WI38 (cell line): ENCODE results near the gene WNT16.

Experiments
- H3K4me3 ChIP-seq: 2 replicates; pipeline ENCODE4 v1.5.1; 2011; ENCODE audit warnings: low read depth, mild to moderate bottlenecking, control low read depth, low read length
- TF ChIP-seq, protein P1 (sequence below): IDR thresholded peaks from 2 replicates; pipeline ENCODE4 v1.5.1; 2012; ENCODE audit warnings: low read depth, mild to moderate bottlenecking, control low read depth, low read length

WNT16 gene

DNA sequence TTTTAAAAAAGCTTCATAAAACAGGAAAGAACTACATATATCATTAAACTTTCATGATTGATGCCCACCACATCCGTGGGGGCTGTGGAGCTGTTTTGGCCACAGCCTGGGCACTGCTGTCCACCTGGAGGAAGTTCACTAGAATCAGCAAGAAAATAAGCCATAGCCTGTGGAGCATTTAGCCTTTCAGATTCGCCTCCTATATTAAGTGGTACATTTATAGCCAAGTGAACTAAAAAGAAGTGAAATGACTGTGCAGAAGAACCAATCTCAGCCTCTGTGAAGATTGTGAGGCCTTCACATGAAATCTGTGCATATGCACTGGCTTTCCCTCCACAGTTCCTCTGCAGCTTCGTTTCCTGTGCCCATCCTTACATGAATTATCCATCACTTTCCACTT lies 23.5 kb downstream of the WNT16 start:
- TF ChIP-seq, protein P1, sequence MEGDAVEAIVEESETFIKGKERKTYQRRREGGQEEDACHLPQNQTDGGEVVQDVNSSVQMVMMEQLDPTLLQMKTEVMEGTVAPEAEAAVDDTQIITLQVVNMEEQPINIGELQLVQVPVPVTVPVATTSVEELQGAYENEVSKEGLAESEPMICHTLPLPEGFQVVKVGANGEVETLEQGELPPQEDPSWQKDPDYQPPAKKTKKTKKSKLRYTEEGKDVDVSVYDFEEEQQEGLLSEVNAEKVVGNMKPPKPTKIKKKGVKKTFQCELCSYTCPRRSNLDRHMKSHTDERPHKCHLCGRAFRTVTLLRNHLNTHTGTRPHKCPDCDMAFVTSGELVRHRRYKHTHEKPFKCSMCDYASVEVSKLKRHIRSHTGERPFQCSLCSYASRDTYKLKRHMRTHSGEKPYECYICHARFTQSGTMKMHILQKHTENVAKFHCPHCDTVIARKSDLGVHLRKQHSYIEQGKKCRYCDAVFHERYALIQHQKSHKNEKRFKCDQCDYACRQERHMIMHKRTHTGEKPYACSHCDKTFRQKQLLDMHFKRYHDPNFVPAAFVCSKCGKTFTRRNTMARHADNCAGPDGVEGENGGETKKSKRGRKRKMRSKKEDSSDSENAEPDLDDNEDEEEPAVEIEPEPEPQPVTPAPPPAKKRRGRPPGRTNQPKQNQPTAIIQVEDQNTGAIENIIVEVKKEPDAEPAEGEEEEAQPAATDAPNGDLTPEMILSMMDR = no peak
- no peak overlapping the region for H3K4me3 ChIP-seq

DNA sequence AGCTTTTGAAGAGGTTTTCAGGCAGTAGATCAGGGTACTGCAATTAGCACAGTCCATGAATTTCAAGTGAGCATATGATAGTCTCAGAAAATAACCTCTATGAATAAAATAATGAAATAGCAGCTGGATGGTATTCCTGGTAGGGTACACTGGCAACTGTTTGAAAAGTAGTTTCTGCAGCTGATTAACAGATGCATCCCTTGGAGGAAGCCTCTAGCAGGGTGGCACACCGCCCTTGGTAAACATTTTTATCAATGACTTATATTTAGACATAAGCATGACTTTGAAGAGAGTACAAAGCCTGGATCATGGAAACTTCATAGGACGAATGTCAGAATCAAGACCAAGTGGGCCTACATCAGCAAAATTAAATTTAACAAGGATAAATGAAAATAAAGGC lies 26.8 kb downstream of the WNT16 start:
- TF ChIP-seq, protein P1 = no peak
- no peak overlapping the region for H3K4me3 ChIP-seq

DNA sequence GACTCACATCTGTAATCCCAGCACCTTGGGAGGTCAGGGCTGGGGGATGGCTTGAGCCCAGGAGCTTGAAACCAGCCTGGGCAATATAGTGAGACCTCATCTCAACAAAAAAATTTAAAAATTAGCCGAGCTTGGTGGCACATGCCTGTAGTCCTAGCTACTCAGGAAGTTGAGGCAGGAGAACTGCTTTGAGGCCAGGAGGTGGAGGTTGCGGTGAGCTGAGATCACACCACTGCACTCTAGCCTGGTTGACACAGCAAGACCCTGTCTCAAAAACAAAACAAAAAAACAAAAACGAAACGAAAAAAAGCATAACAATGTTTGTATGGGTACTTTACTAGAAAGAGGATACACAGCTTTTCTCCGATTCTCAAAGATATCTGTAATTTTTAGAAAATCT lies 31.8 kb downstream of the WNT16 start:
- TF ChIP-seq, protein P1 = no peak
- no peak overlapping the region for H3K4me3 ChIP-seq

DNA sequence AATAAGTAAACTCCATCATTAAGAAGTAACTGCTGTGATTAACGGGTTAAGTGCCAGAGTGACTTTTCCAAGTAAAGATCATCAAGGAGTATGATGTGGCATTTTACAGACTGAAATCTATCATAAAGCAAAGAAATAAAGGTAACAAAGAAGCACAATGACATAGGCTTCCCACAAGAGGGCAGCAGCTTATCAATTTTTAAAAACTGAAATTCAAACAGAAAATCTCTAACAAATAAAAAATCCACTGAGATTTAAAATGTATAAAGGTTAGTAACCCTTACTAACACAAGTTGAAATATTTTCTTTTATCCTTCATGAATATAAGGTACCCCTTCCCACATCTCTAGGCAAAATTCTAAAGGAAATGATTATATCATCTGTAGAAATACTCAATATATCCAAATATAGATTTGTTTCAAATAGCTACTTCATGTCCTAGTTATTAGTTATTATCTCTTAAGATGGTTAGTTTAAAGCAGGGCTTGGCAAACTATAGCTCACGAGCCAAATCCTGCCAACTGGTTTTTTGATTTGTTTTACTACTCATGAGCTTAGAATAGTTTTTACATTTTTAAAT lies 38.1 kb downstream of the WNT16 start:
- H3K4me3 ChIP-seq = no peak overlapping the region
- TF ChIP-seq, protein P1 = peak; percentile 37; the same call in 1 of the 2 replicates

DNA sequence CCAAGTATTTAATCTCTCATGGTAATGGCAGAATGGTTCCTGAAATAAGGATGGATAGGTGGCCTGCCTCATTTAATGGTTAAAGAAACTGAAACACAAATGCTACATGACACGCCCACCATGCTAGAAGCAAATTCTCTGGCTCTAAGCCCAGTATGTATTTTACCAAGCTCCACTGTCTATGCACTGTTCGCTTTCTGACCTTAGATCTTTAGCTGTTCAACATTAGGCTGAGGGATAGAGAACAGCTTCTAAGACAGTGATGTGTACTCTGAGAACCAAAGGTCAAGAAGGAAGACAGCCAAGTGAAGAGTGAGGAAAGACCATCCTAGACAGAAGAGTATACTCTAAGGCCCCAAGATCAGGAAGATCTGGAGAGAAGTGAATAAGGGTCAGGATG lies 40.7 kb downstream of the WNT16 start:
- no peak overlapping the region for H3K4me3 ChIP-seq
- TF ChIP-seq, protein P1 = no peak

DNA sequence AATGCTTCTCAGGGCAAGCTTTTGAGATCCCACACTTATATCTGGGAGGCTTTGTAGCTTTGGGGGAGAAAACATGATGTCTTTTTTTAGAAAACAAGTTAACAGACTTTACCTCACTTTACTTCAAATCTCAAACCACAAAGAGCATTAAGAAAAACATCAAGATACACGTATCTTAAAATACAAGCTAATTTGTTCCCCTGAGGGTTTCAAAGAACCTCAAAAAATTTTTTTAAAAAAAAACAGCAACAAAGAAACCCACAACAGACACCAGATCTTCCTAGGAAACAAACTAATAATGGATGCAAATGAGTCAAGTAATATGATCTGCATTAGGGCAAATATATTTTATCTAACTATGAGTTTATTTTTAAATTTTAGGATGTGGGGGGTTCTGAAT lies 42.6 kb downstream of the WNT16 start:
- TF ChIP-seq, protein P1 = no peak

DNA sequence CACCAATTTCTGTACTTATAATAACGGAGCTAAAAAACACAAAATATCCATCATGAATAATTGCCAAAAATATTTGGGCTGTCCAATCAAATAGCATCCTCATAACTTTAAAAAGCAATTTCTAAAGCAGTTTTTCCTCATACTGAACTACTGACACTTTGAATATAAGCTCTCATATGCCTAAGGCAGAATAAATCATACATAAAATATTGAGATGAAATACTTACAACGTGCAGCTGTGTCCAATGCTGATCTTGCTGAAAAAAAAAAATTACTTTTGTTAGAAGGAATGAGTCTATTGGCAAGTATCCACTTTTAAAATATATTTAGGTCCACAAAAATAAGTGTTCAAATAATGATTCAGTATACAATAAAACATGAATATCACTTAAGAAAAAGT lies 43.1 kb downstream of the WNT16 start:
- no peak overlapping the region for H3K4me3 ChIP-seq
- TF ChIP-seq, protein P1 = no peak

More for the DNA sequence above, 42.6 kb downstream of the WNT16 start:
- no peak overlapping the region for H3K4me3 ChIP-seq
